HG02885 (cell line): Measurements from ENCODE around the gene CELSR3.
A peak's percentile ranks its signal among the peaks of the same experiment; 100 is the strongest.

Experiments used
- ATAC-seq: cut with Tn5 transposase; IDR thresholded peaks from one replicate; pipeline ENCODE4 v1.9.1; 2021; ENCODE audit warnings: mild to moderate bottlenecking; ENCODE audit not compliant: unreplicated experiment, poor library complexity

Gene CELSR3

GRCh38 chr3:48609088-48610005, 53.3 kb downstream of the CELSR3 start, which contains the start of gene UQCRC1:
TSS of gene UQCRC1 (minus strand) at chr3:48609646. CDS start at chr3:48609620, 26 bp downstream.
- ATAC-seq, result peak; percentile 97

GRCh38 chr3:48607519-48607918, 55.2 kb downstream of the CELSR3 start:
- no peak for ATAC-seq

DNA sequence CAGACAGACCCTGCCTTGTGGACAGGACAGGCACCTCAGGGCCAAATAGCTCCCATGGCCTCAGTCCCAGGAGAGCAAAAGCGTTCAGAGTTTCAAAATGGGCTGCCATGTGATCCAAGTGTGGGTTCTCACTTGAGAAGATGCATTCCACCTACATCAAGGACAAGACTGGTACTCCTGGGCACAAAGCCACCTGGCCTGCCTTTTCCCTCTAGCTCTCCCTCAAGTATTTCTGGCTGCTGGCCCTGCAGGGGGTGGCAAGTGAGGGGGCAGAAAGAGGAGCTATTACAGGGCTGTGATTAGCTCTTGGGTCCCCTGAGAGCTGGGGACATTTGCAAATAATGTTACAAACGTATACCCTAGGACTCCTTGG, 61.1 kb downstream of the CELSR3 start:
- ATAC-seq, result no peak

DNA sequence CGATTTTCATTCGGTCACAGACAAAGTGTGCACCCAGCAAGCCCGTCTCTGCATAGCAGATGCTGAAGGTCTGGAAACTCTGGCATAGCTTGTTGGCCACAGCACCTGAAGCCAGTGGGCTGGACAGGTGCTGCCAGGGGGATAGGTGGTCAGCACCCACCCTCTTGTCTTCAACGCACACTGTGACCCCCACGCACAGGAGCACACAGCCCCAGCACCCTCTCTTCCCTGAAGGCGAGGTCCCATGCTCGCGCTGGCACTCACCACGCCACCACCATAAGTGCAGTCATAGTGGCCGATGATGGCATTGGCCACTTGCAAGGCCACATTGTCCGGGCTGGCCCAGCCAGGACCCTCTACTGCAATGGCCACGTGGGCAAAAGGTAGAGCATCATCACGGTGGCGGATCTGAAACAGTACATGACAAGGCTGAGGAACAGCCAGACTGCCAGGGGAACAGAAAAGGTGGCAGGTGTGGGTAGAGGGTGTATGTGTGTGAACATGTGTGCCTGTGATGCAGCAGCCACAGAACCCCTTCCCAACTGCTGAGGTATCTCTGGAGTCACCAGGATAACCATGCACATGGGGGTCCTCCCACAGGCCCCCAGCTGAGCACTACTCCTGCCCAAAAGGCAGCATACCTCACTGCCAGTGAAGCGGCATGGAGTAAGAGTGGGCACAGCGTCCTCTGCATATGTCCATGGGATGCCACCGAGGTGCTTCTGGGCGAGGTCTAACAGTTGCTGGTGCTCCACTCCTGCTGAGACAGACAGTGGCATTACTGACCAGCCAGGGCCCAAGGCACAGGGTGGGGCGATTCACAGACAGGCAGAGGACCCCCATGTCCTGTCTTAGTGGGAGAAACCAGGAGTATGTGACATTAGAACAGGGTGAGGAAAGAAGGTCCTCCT, 61.7 kb downstream of the CELSR3 start:
- no peak for ATAC-seq

DNA sequence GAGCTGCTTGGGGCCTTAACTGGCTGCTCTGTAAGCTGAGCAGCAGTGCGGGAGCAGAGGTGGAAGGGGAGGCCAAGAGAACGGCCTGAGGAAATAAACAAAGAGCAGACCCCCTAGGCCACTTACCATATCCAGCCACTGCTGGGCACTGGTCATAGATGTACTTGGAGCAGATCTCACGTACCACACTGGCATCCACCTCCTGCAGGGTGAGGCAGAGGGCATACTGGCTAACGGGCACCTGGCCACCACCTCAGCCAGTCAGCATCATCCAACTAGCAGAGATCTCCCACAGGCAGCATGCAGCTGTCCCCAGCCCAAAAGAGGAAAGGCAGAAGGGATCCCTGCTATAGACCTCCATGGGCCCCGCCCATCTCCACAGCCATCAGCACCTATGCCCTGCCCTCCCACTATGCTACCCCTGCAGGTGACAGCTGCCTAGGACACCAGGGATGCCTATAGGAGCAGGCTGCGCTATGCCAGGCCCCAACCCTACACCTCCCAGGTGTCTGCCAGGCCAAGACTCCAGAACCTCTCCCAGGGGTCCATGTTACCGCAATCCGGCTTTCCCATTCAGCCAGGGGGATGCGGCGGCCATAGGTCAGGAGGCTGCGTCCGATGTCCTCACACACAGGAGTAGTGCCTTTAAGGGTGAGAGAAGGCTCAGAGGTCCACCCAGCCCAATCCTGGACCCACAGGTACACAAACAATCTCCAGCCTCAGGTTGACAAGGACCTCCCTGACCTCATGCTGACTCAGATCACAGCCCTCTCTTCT, 63.0 kb downstream of the CELSR3 start:
- ATAC-seq, result no peak

DNA sequence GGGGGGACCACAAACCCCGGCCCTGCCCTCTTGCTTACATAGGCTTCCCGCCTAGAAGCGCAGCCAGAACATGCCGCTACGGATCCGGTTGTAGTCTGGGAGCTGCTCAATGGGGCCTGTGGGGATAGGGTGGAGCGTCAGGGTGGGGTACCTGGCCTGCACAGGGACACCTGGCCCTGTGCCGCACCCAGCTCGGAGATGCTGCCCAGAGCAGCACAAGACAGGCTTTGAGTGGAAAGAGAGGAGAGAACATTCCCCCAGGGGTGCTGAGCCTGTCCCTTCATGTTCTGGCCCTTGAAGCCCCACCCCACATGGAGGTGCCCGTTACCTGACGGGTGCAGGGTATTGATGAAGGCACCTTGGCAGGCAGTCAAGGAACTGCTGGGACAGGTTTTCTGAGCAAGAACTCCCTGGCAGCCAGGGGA, 63.6 kb downstream of the CELSR3 start:
- no peak for ATAC-seq

GRCh38 chr3:48598323-48599076, 64.2 kb downstream of the CELSR3 start:
- no peak for ATAC-seq

GRCh38 chr3:48597408-48597800, 65.3 kb downstream of the CELSR3 start:
- ATAC-seq, result no peak

DNA sequence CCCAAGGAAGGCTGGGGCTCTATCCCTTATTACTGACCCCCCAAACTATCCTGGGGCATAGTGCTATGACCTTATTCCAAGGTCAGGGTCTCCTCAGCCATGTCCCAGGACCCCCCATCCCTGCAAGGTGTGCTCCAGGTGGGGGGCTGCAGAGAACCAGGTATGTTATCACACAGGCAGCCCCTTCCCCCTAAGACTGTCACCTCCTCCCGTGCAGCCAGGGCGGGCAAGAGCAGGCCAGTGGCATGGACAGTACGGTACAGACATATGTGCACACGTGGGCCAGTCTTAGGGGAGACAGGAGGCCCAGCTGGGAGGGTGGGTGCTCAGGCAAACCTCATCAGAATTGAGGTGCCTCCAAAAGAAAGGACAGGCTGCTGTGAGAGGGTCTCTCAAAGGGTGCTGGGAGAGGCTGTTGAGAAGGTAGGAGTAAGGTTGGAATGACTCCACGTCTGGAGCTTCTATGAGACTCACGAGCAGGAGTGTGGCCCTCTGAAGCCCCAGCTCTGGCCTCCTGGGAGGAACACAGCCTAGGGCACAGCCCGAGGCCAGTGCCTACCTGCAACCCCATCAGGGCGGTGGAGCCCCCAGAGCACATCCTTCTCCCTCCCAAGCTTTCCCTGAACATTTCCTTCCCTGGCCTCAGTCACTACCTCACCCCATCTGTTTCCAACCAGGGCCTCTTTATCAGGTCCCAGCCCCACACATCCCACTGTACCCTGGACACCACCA, 65.8 kb downstream of the CELSR3 start:
- no peak for ATAC-seq

DNA sequence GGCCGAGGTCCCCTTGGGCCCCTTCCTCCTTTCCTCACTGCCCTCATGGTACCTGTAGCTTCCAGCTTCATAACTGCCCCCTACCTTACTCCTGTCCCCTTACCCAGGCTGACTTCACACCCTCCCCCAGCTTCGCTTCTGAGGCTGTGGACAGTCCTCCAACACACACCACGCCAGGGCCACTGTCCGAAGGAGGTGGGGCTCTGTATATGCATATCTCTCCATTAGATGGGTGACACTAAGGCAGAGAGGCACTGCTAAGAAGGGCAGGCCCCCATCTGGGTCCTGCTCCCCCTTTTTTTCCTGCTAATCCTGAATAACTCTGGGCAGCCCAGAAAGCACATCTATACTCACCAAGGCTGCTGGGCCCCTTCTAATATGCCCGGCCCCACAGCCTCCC, 66.5 kb downstream of the CELSR3 start:
- ATAC-seq, result no peak

DNA sequence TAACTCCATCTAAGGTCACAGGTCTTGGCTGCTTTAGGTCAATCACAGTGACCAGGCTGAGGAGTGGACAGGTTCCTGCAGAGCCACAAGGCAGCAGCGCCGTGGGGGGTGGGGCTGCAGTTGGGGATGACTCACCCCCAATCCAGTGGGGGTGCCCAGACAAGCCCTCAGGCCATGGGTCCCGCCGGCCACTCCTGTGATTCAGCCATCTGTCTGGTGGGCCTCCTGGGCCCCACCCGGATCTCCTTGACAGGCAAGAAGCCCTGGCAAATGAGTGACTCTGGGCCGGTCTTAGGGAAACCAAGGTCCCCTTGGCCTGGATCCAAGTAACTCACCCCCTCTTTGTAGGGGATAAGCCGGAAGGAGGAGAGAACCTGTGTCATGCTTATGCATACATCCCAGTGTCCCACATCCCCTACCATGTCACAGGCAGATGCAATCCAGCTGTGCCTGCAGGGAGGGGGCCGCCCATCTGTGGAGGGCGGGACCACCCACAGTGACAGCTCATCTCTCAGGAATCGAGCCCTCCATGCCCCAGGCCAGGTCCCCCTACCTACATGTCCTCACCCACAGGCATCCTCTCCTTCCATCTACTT, 67.1 kb downstream of the CELSR3 start:
- ATAC-seq, result no peak

DNA sequence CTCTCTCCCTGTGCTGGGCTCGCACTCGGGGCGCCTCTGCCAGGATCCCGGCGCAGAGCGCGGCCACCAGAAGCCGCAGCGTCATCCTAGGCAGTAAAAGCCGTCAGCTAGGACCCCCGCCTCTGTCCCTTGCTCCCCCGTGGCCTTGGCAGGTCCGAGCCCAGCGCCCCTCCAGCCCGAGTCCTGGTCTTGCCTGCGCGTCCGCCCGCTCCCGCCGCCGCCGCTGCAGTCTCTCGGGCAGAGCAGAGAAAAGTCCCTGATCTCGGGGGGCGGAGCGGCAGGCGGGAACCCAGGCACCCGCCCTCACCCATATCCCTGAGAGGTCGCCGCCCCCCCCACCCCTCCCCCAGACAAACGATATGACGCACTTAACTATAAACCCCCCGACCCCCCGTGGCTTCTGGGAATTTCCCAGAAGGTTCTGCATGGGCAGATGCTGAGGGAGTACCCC, 67.6 kb downstream of the CELSR3 start, which contains the start of gene COL7A1:
Gene COL7A1 (minus strand): TSS at position 255 of the 451 bp plus-strand sequence. CDS start 170 bp downstream, at position 85.
- no peak for ATAC-seq

- ATAC-seq, result no peak
These were observed 68.2 kb downstream of the CELSR3 start for GRCh38 chr3:48594417-48595049.

GRCh38 chr3:48593337-48593736, 69.3 kb downstream of the CELSR3 start:
- no peak for ATAC-seq

GRCh38 chr3:48592519-48593087, 70.1 kb downstream of the CELSR3 start:
- ATAC-seq, result no peak

DNA sequence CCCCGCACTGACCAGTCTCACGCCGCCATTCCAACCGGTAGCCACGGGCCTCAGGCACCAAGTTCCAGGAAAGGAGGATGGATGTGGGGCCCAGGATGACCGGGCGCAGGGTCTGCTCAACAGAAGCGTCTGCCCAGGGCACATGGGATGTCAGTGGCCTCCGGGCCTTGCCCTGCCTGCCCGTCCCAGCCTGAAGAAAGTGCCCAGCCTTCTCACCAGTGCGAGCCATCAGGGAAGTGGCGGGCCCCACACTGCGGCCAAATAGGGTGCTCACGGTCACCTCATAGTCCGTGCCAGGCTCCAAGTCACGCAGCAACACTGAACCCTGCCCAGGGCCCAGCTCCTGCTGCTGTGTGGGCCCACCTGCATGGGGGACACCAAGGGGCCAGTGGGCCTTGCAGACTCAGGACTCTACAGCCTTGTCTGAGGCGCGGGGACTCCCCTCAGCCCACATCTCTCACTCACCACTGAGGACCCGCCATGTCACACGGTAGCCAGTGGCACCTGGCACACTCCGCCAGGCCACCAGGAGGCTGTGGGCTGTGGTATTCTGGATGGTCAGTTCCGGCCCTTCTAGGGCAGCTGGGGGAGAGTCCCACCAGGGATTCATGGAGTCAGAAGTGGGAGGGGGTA, 70.7 kb downstream of the CELSR3 start:
- ATAC-seq, result no peak

GRCh38 chr3:48591436-48591835, 71.2 kb downstream of the CELSR3 start:
- no peak for ATAC-seq
